Stimulated activated CD8-positive, alpha-beta memory T cell treated with anti-CD3 and anti-CD28 coated beads, Interleukin-15, amount 100 ng/mL, for 48 hours (primary cell): ENCODE measurements around the gene SOS2.

Experiments
- DNase-seq, 2 donors: peaks; one replicate each; pipeline ENCODE4 v3.0.0-alpha.2; 2020; ENCODE audit warnings: low read depth in 2 of 2

The SOS2 gene

GRCh38 chr14:50231475-50232275, at the start of gene SOS2:
TSS of gene SOS2 (minus strand) at chr14:50231578. CDS start at chr14:50231283, 295 bp downstream.
- peak; percentile 72 to 75 for DNase-seq

DNA sequence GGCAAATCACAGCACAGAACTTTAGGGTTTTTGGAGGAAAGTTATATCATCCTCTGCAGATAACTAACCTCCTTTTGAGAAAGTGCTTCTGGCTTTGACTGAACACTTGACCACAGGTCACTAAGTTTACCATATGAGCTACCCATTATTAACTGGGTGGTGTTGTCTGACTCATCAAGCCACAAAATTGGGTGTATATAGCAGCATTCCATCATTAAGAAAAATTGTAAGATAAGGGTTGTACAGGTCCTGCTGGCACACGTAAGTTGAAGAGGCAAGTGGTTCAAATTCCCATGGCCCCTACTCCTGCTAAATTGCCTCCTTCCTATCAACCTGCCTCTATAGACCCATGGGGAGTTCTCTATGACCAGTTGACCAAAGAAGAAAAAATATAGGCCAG, 41.1 kb upstream of the SOS2 start:
- DNase-seq: no peak

GRCh38 chr14:50270932-50271331, 39.6 kb upstream of the SOS2 start:
- no peak for DNase-seq

DNA sequence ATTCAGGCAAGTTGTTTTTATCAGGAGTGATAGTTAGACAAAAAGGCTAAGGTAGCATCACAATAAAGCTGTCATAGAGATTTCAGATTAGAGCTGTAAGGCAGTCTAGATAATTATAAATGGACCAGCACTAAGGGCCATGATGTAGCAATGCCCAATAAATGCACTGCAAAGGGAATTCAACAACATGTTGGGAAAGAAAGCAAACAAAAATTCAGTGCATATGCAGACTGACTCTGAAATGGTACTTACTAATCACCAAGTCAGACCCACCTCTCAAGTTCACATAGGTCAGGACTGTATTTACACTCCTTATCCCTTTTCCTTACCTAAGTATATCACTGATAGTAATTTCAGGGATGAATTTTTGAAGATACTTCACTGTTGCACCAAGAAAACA, 33.7 kb upstream of the SOS2 start:
- DNase-seq: no peak

GRCh38 chr14:50263321-50263720, 31.9 kb upstream of the SOS2 start:
- no peak for DNase-seq

- DNase-seq: no peak
Observed at GRCh38 chr14:50262865-50263264, 31.5 kb upstream of the SOS2 start.

DNA sequence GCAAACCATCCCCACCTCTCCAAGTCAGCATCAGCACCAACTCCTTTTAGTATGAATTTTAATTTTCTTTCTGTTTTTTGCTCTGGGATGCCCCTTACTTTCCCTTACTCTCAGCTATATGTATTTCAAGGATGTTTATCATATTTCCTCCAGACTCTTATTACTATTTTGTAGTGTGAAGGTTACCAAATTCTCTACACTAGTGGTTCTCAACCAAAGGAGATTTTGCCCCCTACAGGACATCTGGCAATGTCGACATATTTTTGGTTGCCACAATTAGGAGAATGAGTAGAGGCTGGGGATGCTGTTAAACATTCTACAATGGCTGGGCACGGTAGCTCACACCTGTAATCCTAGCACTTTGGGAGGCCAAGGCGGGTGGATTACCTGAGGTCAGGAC, 29.1 kb upstream of the SOS2 start:
- DNase-seq: no peak

DNA sequence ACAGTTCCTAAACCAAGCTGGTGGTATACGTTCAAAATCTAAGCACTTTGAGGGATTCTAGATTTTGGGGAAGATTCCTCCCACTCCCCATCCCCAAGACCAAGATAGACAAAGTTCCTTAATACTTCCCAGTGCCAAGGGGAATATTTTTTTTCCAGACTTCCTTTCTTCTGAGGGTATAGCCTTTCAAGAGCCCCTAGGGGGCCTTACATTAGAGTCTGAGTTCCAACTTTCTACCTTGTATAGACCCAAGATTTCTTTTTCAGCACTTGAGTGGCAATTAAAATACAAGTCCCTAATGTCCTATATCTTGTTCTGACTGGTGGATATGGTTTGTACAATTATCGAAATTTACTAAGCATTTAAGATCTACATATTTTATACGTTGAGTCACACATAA, 28.7 kb upstream of the SOS2 start:
- no peak for DNase-seq

DNA sequence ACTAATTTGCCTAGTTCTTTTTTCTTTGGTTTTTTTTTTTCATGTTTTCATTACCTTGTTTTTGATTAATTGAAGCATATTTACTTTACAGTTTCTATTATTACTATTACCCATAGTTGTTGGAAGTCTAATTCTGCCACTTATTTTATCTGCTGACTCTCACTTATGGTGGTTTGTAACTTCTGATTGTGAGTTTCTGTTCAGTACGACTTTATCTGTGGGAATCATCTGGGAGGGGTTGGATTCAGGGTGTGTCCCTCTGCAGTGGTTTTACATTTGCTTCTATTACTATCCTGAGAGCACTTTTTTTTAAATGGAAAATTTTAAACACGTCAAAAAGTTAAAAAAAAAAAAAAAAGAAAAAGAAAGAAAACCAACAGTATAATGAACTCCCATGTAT, 26.4 kb upstream of the SOS2 start:
- no peak for DNase-seq

GRCh38 chr14:50254248-50254647, 22.9 kb upstream of the SOS2 start:
- no peak for DNase-seq

DNA sequence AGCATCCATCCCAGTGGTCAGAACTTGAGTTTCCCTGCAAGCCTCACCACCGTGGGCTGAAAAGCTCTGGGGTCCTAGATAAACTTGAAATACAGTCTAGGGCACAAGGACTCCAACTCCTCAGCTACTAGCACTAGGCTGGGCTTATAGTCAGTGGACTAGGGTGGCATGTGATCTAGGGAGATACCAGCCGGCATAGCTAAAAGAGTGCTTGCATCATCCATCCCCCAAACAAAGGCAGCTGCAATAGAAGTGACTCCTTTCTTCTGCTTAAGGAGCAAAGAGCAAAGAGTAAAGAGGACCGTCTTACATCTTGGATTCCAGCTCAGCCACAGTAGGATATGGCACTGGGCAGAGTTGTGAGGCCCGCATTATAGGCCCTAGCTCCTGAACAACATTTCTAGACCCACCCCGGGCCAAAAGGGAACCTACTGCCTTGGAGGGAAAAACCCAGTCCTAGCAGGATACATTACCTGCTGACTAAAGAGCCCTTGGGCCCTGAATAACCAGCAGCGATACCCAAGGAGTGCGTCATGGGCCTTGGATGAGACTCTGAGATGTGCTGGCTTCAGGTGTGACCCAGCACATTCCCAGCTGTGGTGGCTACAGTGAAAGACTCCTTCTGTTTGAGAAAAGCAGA, 17.9 kb upstream of the SOS2 start:
- DNase-seq: no peak

DNA sequence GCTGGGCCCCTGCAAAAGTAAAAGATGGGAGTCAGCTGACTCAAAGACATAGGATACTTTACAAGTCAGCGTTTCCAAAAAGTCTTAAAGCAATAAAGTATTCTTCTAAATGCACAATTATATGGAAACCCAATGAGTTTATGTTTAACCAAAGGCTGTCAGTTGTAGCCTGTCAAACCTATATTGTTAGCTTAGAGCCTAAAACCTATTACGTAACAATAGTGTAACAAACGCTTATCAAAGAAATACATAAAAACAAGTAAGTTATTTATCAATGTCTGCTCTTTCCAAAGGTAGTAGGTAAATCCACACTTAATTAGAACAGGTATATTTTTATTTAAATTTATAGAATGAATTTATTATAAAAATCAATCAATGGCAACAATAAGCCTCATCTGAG, 15.9 kb upstream of the SOS2 start:
- DNase-seq: no peak

DNA sequence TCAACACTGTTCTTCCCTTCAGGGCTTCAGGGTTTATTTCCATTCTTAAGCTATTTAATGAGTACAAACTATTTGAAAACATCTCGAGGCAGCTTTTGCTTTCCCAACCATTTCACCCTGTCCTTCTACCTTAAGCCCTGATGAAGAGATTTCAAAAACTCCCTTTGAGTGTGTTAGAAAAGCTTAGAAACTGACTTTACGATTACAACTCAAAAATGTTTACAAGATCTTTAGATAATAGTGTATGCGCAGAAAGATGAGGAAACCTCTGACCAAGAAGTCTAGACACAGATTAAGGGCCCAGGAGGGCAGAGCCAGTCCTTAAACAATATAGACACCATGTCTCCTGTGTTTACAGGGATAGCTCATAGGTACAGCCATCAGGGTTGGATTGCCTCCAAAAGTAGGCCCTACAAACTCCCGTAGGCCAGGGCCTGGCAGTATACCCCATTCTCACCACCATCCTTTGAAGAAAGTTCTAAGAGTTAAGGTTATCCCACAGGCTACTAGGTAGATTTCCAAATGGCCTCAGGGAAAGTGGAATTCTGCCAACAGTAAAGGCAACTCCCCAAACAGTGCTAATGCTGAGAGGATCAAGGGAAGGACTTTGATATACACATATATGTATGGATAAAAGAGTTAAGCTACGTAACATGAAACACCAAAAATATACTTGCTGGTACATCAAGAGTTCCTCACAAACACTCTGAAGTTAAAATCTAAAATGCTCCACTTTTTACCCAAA, 11.4 kb upstream of the SOS2 start:
- DNase-seq: no peak

DNA sequence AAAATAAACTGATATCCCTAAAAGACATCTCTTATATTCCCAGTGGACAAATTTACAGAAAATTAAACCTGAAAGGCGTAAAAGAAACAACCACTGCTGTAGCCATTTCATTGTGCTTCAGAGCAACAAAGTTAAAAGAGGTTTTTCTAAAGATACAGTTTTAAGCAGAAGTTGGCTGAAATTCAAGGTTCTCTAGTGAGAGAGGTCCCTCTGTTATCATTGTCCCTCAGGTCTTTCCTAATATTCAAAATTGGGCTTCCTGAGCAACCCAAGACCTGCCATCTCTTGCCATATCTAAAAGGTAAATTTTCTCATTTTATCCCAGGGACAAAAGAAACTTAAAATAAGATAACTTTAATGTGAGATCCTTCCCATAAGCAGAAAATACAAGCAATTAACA, 10.7 kb upstream of the SOS2 start:
- no peak for DNase-seq

GRCh38 chr14:50237427-50237826, 6.0 kb upstream of the SOS2 start:
- DNase-seq: no peak

DNA sequence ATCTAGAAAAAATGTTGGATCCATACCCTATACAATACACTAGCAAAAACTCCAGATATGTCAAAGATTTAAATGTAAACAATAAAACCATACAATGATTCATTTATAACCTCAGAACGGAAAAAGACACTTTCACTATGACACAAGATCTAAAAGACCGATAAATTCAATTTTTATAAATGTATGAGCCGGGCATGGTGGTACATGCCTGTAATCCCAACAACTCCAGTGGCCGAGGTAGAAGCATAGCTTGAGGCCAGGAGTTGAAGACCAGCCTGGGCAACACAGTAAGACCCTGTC, 2.5 kb upstream of the SOS2 start:
- DNase-seq: no peak

- DNase-seq: no peak
Observed at GRCh38 chr14:50233166-50233950, 2.0 kb upstream of the SOS2 start.

- no peak for DNase-seq
Observed at GRCh38 chr14:50232276-50232642, 881 bp upstream of the SOS2 start.

- DNase-seq: peak in 1 of 2 donors; percentile 6
Observed at GRCh38 chr14:50230701-50231474, 490 bp downstream of the SOS2 start.

- DNase-seq: no peak
Observed at GRCh38 chr14:50230401-50230700, 1.0 kb downstream of the SOS2 start.

DNA sequence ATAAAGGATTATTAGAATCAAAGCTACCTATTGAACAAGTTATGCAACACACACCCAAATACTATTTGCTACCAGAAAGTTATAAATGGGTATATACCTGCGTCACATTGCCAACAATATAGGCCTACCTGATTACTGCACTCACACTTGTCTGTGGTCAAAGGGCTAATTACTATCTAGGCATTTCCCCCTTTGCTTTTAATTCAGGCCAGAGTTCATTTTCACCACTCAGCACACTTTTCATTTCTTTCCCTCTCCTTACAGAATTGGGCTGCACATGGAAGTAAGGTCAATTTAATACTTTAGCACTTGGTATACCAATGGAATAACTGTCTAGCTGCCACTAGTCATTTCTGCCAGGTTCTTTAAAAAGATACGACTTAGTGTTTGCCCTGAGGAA, 1.7 kb downstream of the SOS2 start:
- DNase-seq: no peak

- DNase-seq: no peak
Observed at GRCh38 chr14:50228313-50228712, 3.1 kb downstream of the SOS2 start.
